ENCODE results near the gene UBL7. TPM values are rescaled to one million over a fixed set of nuclear protein-coding genes. Genes with fewer than 3 reads are reported as not detected.

Gene UBL7
- total and polyA plus RNA-seq, 10 of the 15 experiments (the other 5 are each of a cell fraction or from before 2014, with no cell fraction given) = 25.9 to 145 (median 90.1) TPM

GRCh38 chr15:74398183-74398582 is 62.8 kb downstream of the UBL7 start:
- no peaks in the 10 kb centered on the region for H3K9me3 ChIP-seq (replicated peaks; ENCODE audit: control insufficient read depth, insufficient read depth, low read length)
- CTCF ChIA-PET = interaction anchor here (14.7 to 15.7 kb wide), 2 partner anchors 15 to 27 kb away, joined by 187 to 226 read pairs; no protein-coding TSS in a partner anchor
- FAIRE-seq (no peak), DNase-seq (ENCODE audit: low read depth, low spot score) (no peak), ATAC-seq (no peak)
- no peaks in the 10 kb centered on the region for H3K27me3 ChIP-seq (replicated peaks in 1 of 2; ENCODE audit: control insufficient read depth in 2 of 2, insufficient read depth in 2 of 2, low read length in 1 of 2)
- SMC1A ChIA-PET (ENCODE audit: uncharacterized antibody, unreplicated experiment) = interaction anchor here (0.9 to 12.5 kb wide), 4 partner anchors 14 to 34 kb away, joined by 3 to 336 read pairs (median 132); partner anchors contain the start of gene SEMA7A
- peaks cover 94% of the 10 kb centered on the region for H3K4me1 ChIP-seq (ENCODE audit: control insufficient read depth, insufficient read depth, low read length)
- peaks cover 71% of the 10 kb centered on the region for H3K79me2 ChIP-seq (ENCODE audit: control insufficient read depth, insufficient read depth, low read length)
- 32% methylated on average over 5 of the region's 5 CpGs for WGBS (ENCODE audit: insufficient coverage, insufficient replicate concordance, low lambda C conversion rate, missing lambda C conversion rate)
- peak overlapping the region; percentile 34 for H3K4me3 ChIP-seq
- TF ChIP-seq POU2F2 (IDR thresholded peaks at IDR 0.05; ENCODE audit: borderline replicate concordance, low read depth, low read length) (no peak), SREBF1 (IDR thresholded peaks at IDR 0.05; ENCODE audit: low read length) (no peak), SMAD1 (IDR thresholded peaks at IDR 0.05; ENCODE audit: low read depth, partially characterized antibody) (peak; percentile 24), YY1 (IDR thresholded peaks at IDR 0.05; ENCODE audit: low read depth, low read length) (0 out of 2 replicates have a peak, but pooled peaks have one; percentile 6), TCF12 (IDR thresholded peaks at IDR 0.05; ENCODE audit: low read depth, low read length) (0 out of 2 replicates have a peak, but pooled peaks have one; percentile 15), SMARCA5 (IDR thresholded peaks at IDR 0.05) (peak; percentile 10; the same call in 1 of the 2 replicates)
- RAD21 ChIA-PET (ENCODE audit: unreplicated experiment) = interaction anchor here (1.1 to 20.3 kb wide), 8 partner anchors 9 to 389 kb away, joined by 3 to 496 read pairs (median 12); partner anchors contain the start of gene SEMA7A
- H3K9ac ChIP-seq (ENCODE audit: control insufficient read depth, insufficient read depth, low read length) = peak overlapping the region; percentile 76
- no peaks in the 10 kb centered on the region for H3K36me3 ChIP-seq (ENCODE audit: control insufficient read depth in 2 of 2, insufficient read depth in 2 of 2, low read length in 1 of 2)
- no peaks in the 10 kb centered on the region for H4K20me1 ChIP-seq (ENCODE audit: control insufficient read depth, insufficient read depth)
- H3K4me2 ChIP-seq (ENCODE audit: control insufficient read depth, insufficient read depth) = peak overlapping the region; percentile 96
- in situ Hi-C loops (cut with MboI) = loop anchor here (5.0 kb wide), 1 partner anchor 384 kb away; the partner anchor contains the start of gene CSK
- intact Hi-C loops (cut with micrococcal nuclease; ENCODE audit: unreplicated experiment) = loop anchor here (10.0 kb wide), 1 partner anchor 737 kb away; no protein-coding TSS in a partner anchor
- peak overlapping the region; percentile 100 for H3K27ac ChIP-seq (ENCODE audit: control insufficient read depth, insufficient read depth)
- no TSS peak for BruUV-seq (replicated peaks)
- POLR2A ChIA-PET = interaction anchor here (0.6 to 15.4 kb wide), 6 partner anchors 14 to 394 kb away, joined by 3 to 325 read pairs (median 128); partner anchors contain the start of gene SEMA7A
- H2AFZ ChIP-seq (ENCODE audit: control insufficient read depth, low read depth, low read length) = no peak overlapping the region

Data from GM12878 (cell line).